Upper lobe of left lung (tissue), 4 donors: Measurements from ENCODE around the gene KLF16.

Source experiments
- CTCF ChIP-seq, 6 experiments: fragments of 450-650 bp in 4 of 6; fragments of 200-600 bp in 2 of 6; sonication (generic) in 2 of 6; IDR thresholded peaks; one replicate each; pipeline ENCODE4 v1.5.1; 2016 to 2019; ENCODE audit warnings: antibody characterized with exemption in 6 of 6
- EP300 ChIP-seq, 4 donors: sonication (generic); formaldehyde crosslinking; IDR thresholded peaks; one replicate each; pipeline ENCODE4 v1.5.1; 2017; ENCODE audit warnings: antibody characterized with exemption in 4 of 4, control low read depth in 2 of 4
- POLR2A ChIP-seq, 4 donors: fragments of 450-650 bp; IDR thresholded peaks; one replicate each; pipeline ENCODE4 v1.5.1; 2016 to 2017; ENCODE audit warnings: antibody characterized with exemption in 4 of 4, mild to moderate bottlenecking in 2 of 4
- POLR2AphosphoS5 ChIP-seq, 2 donors: sonication (generic); formaldehyde crosslinking; IDR thresholded peaks; one replicate each; pipeline ENCODE4 v1.5.1; 2017; ENCODE audit warnings: antibody characterized with exemption in 2 of 2

- TF ChIP-seq CTCF (IDR thresholded peaks at IDR 0.05) (no peak), POLR2A (IDR thresholded peaks at IDR 0.05) (no peak), EP300 (IDR thresholded peaks at IDR 0.05) (no peak), POLR2AphosphoS5 (IDR thresholded peaks at IDR 0.05) (no peak)
Observed at GRCh38 chr19:1857648-1858326, 5.6 kb downstream of the KLF16 start.
